ENCODE data around the gene ELMOD2. TPM values are rescaled to one million over a fixed set of nuclear protein-coding genes. Genes with fewer than 3 reads are reported as not detected.
"Not testable (repeated sequence)": the region's sequence is repeated elsewhere in the genome, so short reads cannot be mapped to it uniquely, and the experiment has no call there.

The ELMOD2 gene
- total and polyA plus RNA-seq, 8 donors = 2.1 to 38.7 (median 8.9) TPM

GRCh38 chr4:140497747-140498636 lies 26.0 kb upstream of the ELMOD2 start, which contains the start of gene MGAT4D:
Gene MGAT4D, minus strand, starts transcription at chr4:140498293. Its CDS starts 71 bp downstream, at chr4:140498222.
- peak in 1 of 2 donors; percentile 53 for DNase-seq
- intact Hi-C loops (cut with DNase I; ENCODE audit: low total_unique reads) = no loop called here
- 7 to 14% (median 10%) methylated on average over 40 to 68 of the region's 68 CpGs for WGBS, 5 donors

GRCh38 chr4:140499391-140499790 lies 24.6 kb upstream of the ELMOD2 start:
- Histone ChIP-seq H3K27me3 (peaks cover 0 to 66% (median 43%) of the 10 kb centered on the region in 3 donors), H3K4me1 (peaks cover 7 to 11% (median 9%) of the 10 kb centered on the region in 4 donors), H3K4me3 (no peak overlapping the region), H3K27ac (no peak overlapping the region), H3K9me3 (no peaks in the 10 kb centered on the region), H3K36me3 (no peaks in the 10 kb centered on the region)
- intact Hi-C loops (cut with DNase I; ENCODE audit: low total_unique reads) = no loop called here
- no peak for TF ChIP-seq CTCF (IDR thresholded peaks at IDR 0.05)
- no peak for TF ChIP-seq POLR2AphosphoS5 (IDR thresholded peaks at IDR 0.05)
- TF ChIP-seq EP300 (IDR thresholded peaks at IDR 0.05) = no peak
- no peak for TF ChIP-seq POLR2A (IDR thresholded peaks at IDR 0.05)
- 80 to 91% (median 84%) methylated on average over 4 of the region's 4 CpGs for WGBS, 5 donors
- no peak for DNase-seq

More at GRCh38 chr4:140497747-140498636, 26.0 kb upstream of the ELMOD2 start, which contains the start of gene MGAT4D:
- TF ChIP-seq POLR2A (IDR thresholded peaks at IDR 0.05) = no peak
- no peak for TF ChIP-seq CTCF (IDR thresholded peaks at IDR 0.05)
- TF ChIP-seq EP300 (IDR thresholded peaks at IDR 0.05) = no peak
- no peak for TF ChIP-seq POLR2AphosphoS5 (IDR thresholded peaks at IDR 0.05)
- Histone ChIP-seq H3K4me3 (peak within 1 kb of the TSS; percentile 32 to 45 (median 42)), H3K27me3 (peaks cover 0 to 61% (median 43%) of the 10 kb centered on the region in 3 donors), H3K4me1 (peaks cover 7 to 11% (median 9%) of the 10 kb centered on the region in 4 donors), H3K9me3 (no peaks in the 10 kb centered on the region), H3K36me3 (no peaks in the 10 kb centered on the region), H3K27ac (no peak within 1 kb of the TSS)

GRCh38 chr4:140504261-140504660 lies 19.7 kb upstream of the ELMOD2 start:
- intact Hi-C loops (cut with DNase I; ENCODE audit: low total_unique reads) = no loop called here
- DNase-seq = no peak
- Histone ChIP-seq H3K36me3 (no peaks in the 10 kb centered on the region), H3K4me3 (no peak overlapping the region), H3K27me3 (peaks cover 4 to 38% (median 12%) of the 10 kb centered on the region in 3 donors), H3K27ac (no peak overlapping the region), H3K4me1 (no peaks in the 10 kb centered on the region), H3K9me3 (no peaks in the 10 kb centered on the region)
- no peak for TF ChIP-seq EP300 (IDR thresholded peaks at IDR 0.05)
- no peak for TF ChIP-seq POLR2A (IDR thresholded peaks at IDR 0.05)
- TF ChIP-seq POLR2AphosphoS5 (IDR thresholded peaks at IDR 0.05) = no peak
- TF ChIP-seq CTCF (IDR thresholded peaks at IDR 0.05) = no peak

- H3K9me3 ChIP-seq; H3K27me3 ChIP-seq; intact Hi-C loops (cut with DNase I; ENCODE audit: low total_unique reads); H3K36me3 ChIP-seq; H3K4me1 ChIP-seq; H3K27ac ChIP-seq; H3K4me3 ChIP-seq; DNase-seq: not testable (repeated sequence)
- WGBS, 5 donors = 89 to 93% (median 92%) methylated on average over 5 of the region's 5 CpGs
These were observed 10.2 kb upstream of the ELMOD2 start for GRCh38 chr4:140513765-140514164.

GRCh38 chr4:140515423-140515822 lies 8.5 kb upstream of the ELMOD2 start:
- DNase-seq = no peak
- Histone ChIP-seq H3K36me3 (no peaks in the 10 kb centered on the region), H3K27ac (no peak overlapping the region), H3K4me1 (no peaks in the 10 kb centered on the region), H3K9me3 (no peaks in the 10 kb centered on the region), H3K27me3 (no peaks in the 10 kb centered on the region), H3K4me3 (no peak overlapping the region)
- TF ChIP-seq POLR2AphosphoS5 (IDR thresholded peaks at IDR 0.05) (no peak), POLR2A (IDR thresholded peaks at IDR 0.05) (no peak), EP300 (IDR thresholded peaks at IDR 0.05) (no peak), CTCF (IDR thresholded peaks at IDR 0.05) (no peak)
- WGBS, 5 donors = 0 to 34% (median 25%) methylated on average over 1 of the region's 1 CpG
- intact Hi-C loops (cut with DNase I; ENCODE audit: low total_unique reads) = no loop called here
